Activated naive CD8-positive, alpha-beta T cell treated with anti-CD3 and anti-CD28 coated beads, Interleukin-2, amount 10 ng/mL, durations not matched to agents 7 days and 5 days (primary cell): ENCODE data around the gene P2RY1. TPM values are rescaled to one million over a fixed set of nuclear protein-coding genes. Genes with fewer than 3 reads are reported as not detected.
"Not testable (repeated sequence)": the region's sequence is repeated elsewhere in the genome, so short reads cannot be mapped to it uniquely, and the experiment has no call there.

Source experiments
- ATAC-seq: fragments of 150-1000 bp; cut with Tn5 transposase; one replicate; pipeline ENCODE4 v1.10.0; 2021; ENCODE audit warnings: low read depth, moderate library complexity
- POLR2A ChIA-PET: fragments of 350-600 bp; sonication (Branson Sonifier 250); formaldehyde crosslinking; loops from one replicate; lab custom pipeline; 2021; ENCODE audit warnings: antibody characterized with exemption; lab: Charles Lee
- DNase-seq: peaks from one replicate; pipeline ENCODE4 v3.0.0; 2021
- H3K27ac Mint-ChIP-seq: one replicate; pipeline ENCODE4 v1.8.0; 2022; ENCODE audit warnings: mild to moderate bottlenecking, mixed read lengths
- H3K27me3 Mint-ChIP-seq: one replicate; pipeline ENCODE4 v1.8.0; 2022; ENCODE audit warnings: mild to moderate bottlenecking, moderate library complexity, mixed read lengths
- H3K36me3 Mint-ChIP-seq: one replicate; pipeline ENCODE4 v1.8.0; 2021; ENCODE audit warnings: mild to moderate bottlenecking, mixed read lengths
- H3K4me1 Mint-ChIP-seq: one replicate; pipeline ENCODE4 v1.8.0; 2021; ENCODE audit warnings: mixed read lengths
- H3K4me3 Mint-ChIP-seq: one replicate; pipeline ENCODE4 v1.8.0; 2022; ENCODE audit warnings: mild to moderate bottlenecking, moderate library complexity, mixed read lengths
- H3K9me3 Mint-ChIP-seq: one replicate; pipeline ENCODE4 v1.8.0; 2021; ENCODE audit warnings: mixed read lengths
- total RNA-seq, 2 experiments: library from RNA; stranded (reverse); gene quantifications; one replicate each; pipeline ENCODE4 v1.2.3, GENCODE V29; 2021

Gene P2RY1
- total RNA-seq, 2 experiments from 2014 or later, result 0.25 to 0.28 TPM

- Mint-ChIP-seq H3K27me3 (peaks cover 10% of the 10 kb centered on the region), H3K9me3 (no peaks in the 10 kb centered on the region), H3K4me3 (no peak overlapping the region), H3K36me3 (no peaks in the 10 kb centered on the region), H3K27ac (no peak overlapping the region), H3K4me1 (no peaks in the 10 kb centered on the region)
- POLR2A ChIA-PET, result no interaction called here
- ATAC-seq (no peak), DNase-seq (no peak)
Observed at GRCh38 chr3:152827313-152827712, 7.6 kb upstream of the P2RY1 start.

- ATAC-seq (no peak), DNase-seq (no peak)
- POLR2A ChIA-PET, result no interaction called here
- Mint-ChIP-seq H3K27ac (no peak overlapping the region), H3K9me3 (no peaks in the 10 kb centered on the region), H3K4me3 (no peak overlapping the region), H3K36me3 (no peaks in the 10 kb centered on the region), H3K27me3 (peaks cover 13% of the 10 kb centered on the region), H3K4me1 (no peaks in the 10 kb centered on the region)
Observed at GRCh38 chr3:152828075-152828840, 6.7 kb upstream of the P2RY1 start.

- no peaks in the 10 kb centered on the region for H3K36me3 Mint-ChIP-seq
- no peaks in the 10 kb centered on the region for H3K9me3 Mint-ChIP-seq
- H3K27me3 Mint-ChIP-seq, result peaks cover 27% of the 10 kb centered on the region
- ATAC-seq (no peak), DNase-seq (no peak)
- peaks cover 4% of the 10 kb centered on the region for H3K4me1 Mint-ChIP-seq
- POLR2A ChIA-PET, result no interaction called here
- no peak overlapping the region for H3K4me3 Mint-ChIP-seq
- H3K27ac Mint-ChIP-seq, result no peak overlapping the region
Observed at GRCh38 chr3:152830245-152830644, 4.7 kb upstream of the P2RY1 start.

- Mint-ChIP-seq H3K9me3 (no peaks in the 10 kb centered on the region), H3K4me3 (no peak overlapping the region), H3K27me3 (peaks cover 42% of the 10 kb centered on the region), H3K27ac (no peak overlapping the region), H3K36me3 (no peaks in the 10 kb centered on the region), H3K4me1 (peaks cover 11% of the 10 kb centered on the region)
- no peak for DNase-seq
- POLR2A ChIA-PET, result no interaction called here
- ATAC-seq, result no peak
Observed at GRCh38 chr3:152832046-152832445, 2.9 kb upstream of the P2RY1 start.

- peaks cover 49% of the 10 kb centered on the region for H3K27me3 Mint-ChIP-seq
- POLR2A ChIA-PET, result no interaction called here
- DNase-seq, result no peak
- no peak for ATAC-seq
- no peaks in the 10 kb centered on the region for H3K36me3 Mint-ChIP-seq
- no peaks in the 10 kb centered on the region for H3K9me3 Mint-ChIP-seq
- no peak overlapping the region for H3K27ac Mint-ChIP-seq
- H3K4me1 Mint-ChIP-seq, result peaks cover 11% of the 10 kb centered on the region
- no peak overlapping the region for H3K4me3 Mint-ChIP-seq
Observed at GRCh38 chr3:152833089-152833488, 1.8 kb upstream of the P2RY1 start.

GRCh38 chr3:152834191-152834775 lies 648 bp upstream of the P2RY1 start:
- DNase-seq (no peak), ATAC-seq (no peak)
- peaks cover 11% of the 10 kb centered on the region for H3K4me1 Mint-ChIP-seq
- no peaks in the 10 kb centered on the region for H3K9me3 Mint-ChIP-seq
- peak overlapping the region; percentile 60 for H3K27ac Mint-ChIP-seq
- peak overlapping the region; percentile 86 for H3K4me3 Mint-ChIP-seq
- no peaks in the 10 kb centered on the region for H3K36me3 Mint-ChIP-seq
- H3K27me3 Mint-ChIP-seq, result peaks cover 60% of the 10 kb centered on the region
- POLR2A ChIA-PET, result interaction anchor here (0.7 to 0.8 kb wide), 2 partner anchors 331 to 578 kb away, joined by 3 to 5 read pairs; no protein-coding TSS in a partner anchor

- peaks cover 11% of the 10 kb centered on the region for H3K4me1 Mint-ChIP-seq
- no peaks in the 10 kb centered on the region for H3K9me3 Mint-ChIP-seq
- DNase-seq (no peak), ATAC-seq (no peak)
- POLR2A ChIA-PET, result no interaction called here
- peak overlapping the region; percentile 86 for H3K4me3 Mint-ChIP-seq
- peaks cover 58% of the 10 kb centered on the region for H3K27me3 Mint-ChIP-seq
- no peak overlapping the region for H3K27ac Mint-ChIP-seq
- no peaks in the 10 kb centered on the region for H3K36me3 Mint-ChIP-seq
Observed at GRCh38 chr3:152835601-152836102, 721 bp downstream of the P2RY1 start.

GRCh38 chr3:152836269-152836668 lies 1.3 kb downstream of the P2RY1 start:
- peaks cover 54% of the 10 kb centered on the region for H3K27me3 Mint-ChIP-seq
- POLR2A ChIA-PET, result no interaction called here
- ATAC-seq, result no peak
- peak overlapping the region; percentile 86 for H3K4me3 Mint-ChIP-seq
- H3K36me3 Mint-ChIP-seq, result no peaks in the 10 kb centered on the region
- H3K4me1 Mint-ChIP-seq, result peaks cover 11% of the 10 kb centered on the region
- DNase-seq, result no peak
- no peak overlapping the region for H3K27ac Mint-ChIP-seq
- no peaks in the 10 kb centered on the region for H3K9me3 Mint-ChIP-seq

GRCh38 chr3:152839511-152839910 lies 4.6 kb downstream of the P2RY1 start:
- no peak for DNase-seq
- H3K27ac Mint-ChIP-seq, result no peak overlapping the region
- no peak overlapping the region for H3K4me3 Mint-ChIP-seq
- peaks cover 8% of the 10 kb centered on the region for H3K4me1 Mint-ChIP-seq
- peaks cover 46% of the 10 kb centered on the region for H3K27me3 Mint-ChIP-seq
- H3K9me3 Mint-ChIP-seq, result no peaks in the 10 kb centered on the region
- POLR2A ChIA-PET, result no interaction called here
- no peak for ATAC-seq
- H3K36me3 Mint-ChIP-seq, result no peaks in the 10 kb centered on the region

GRCh38 chr3:152841131-152841530 lies 6.2 kb downstream of the P2RY1 start:
- peaks cover 2% of the 10 kb centered on the region for H3K4me1 Mint-ChIP-seq
- no peaks in the 10 kb centered on the region for H3K9me3 Mint-ChIP-seq
- H3K27ac Mint-ChIP-seq, result no peak overlapping the region
- H3K27me3 Mint-ChIP-seq, result peaks cover 34% of the 10 kb centered on the region
- ATAC-seq, result no peak
- DNase-seq, result no peak
- POLR2A ChIA-PET, result no interaction called here
- H3K4me3 Mint-ChIP-seq, result no peak overlapping the region
- H3K36me3 Mint-ChIP-seq, result no peaks in the 10 kb centered on the region

GRCh38 chr3:152842413-152842812 lies 7.5 kb downstream of the P2RY1 start:
- no peak for ATAC-seq
- Mint-ChIP-seq H3K27me3 (peaks cover 22% of the 10 kb centered on the region), H3K9me3 (peaks cover 1% of the 10 kb centered on the region), H3K4me1 (no peaks in the 10 kb centered on the region), H3K4me3 (no peak overlapping the region), H3K36me3 (no peaks in the 10 kb centered on the region), H3K27ac (no peak overlapping the region)
- no peak for DNase-seq
- POLR2A ChIA-PET, result no interaction called here

GRCh38 chr3:152843955-152844354 lies 9.0 kb downstream of the P2RY1 start:
- Mint-ChIP-seq H3K36me3 (no peaks in the 10 kb centered on the region), H3K27ac (no peak overlapping the region), H3K27me3 (peaks cover 10% of the 10 kb centered on the region), H3K4me1 (no peaks in the 10 kb centered on the region), H3K9me3 (peaks cover 8% of the 10 kb centered on the region), H3K4me3 (no peak overlapping the region)
- POLR2A ChIA-PET, result no interaction called here
- no peak for DNase-seq
- no peak for ATAC-seq

- POLR2A ChIA-PET, result not testable (repeated sequence)
Observed at GRCh38 chr3:152846572-152847202, 11.8 kb downstream of the P2RY1 start.

More at GRCh38 chr3:152846572-152847202, 11.8 kb downstream of the P2RY1 start:
- not testable (repeated sequence) for H3K4me3 Mint-ChIP-seq, H3K4me1 Mint-ChIP-seq, DNase-seq, H3K27ac Mint-ChIP-seq, ATAC-seq, H3K27me3 Mint-ChIP-seq, H3K36me3 Mint-ChIP-seq, H3K9me3 Mint-ChIP-seq
